Measurements from ENCODE around the gene ALOX12B. TPM values are rescaled to one million over a fixed set of nuclear protein-coding genes. Genes with fewer than 3 reads are reported as not detected.

The ALOX12B gene
- total and polyA plus RNA-seq, 2 experiments from 2014 or later: 0.16 to 1.4 TPM

GRCh38 chr17:8047769-8048110 lies 39.8 kb downstream of the ALOX12B start (continued):
- no peak for TF ChIP-seq ZNF462 (CRISPR knock-in tag; IDR thresholded peaks at IDR 0.05)

GRCh38 chr17:8046929-8047768 lies 40.4 kb downstream of the ALOX12B start:
- Histone ChIP-seq H3F3A (replicated peaks; ENCODE audit: low read depth) (no peaks in the 10 kb centered on the region), H3K4me1 (ENCODE audit: insufficient read depth) (no peaks in the 10 kb centered on the region), H3K36me3 (ENCODE audit: insufficient read depth) (no peaks in the 10 kb centered on the region), H2AFZ (no peak overlapping the region), H3K27ac (ENCODE audit: low read depth) (no peak overlapping the region), H3K79me2 (replicated peaks; ENCODE audit: insufficient read depth) (no peaks in the 10 kb centered on the region), H3K4me2 (no peak overlapping the region), H3K27me3 (ENCODE audit: insufficient read depth) (no peaks in the 10 kb centered on the region), H3K9me2 (ENCODE audit: insufficient read depth) (no peaks in the 10 kb centered on the region), H4K20me1 (replicated peaks; ENCODE audit: insufficient read depth) (no peaks in the 10 kb centered on the region), H3K4me3 (no peak overlapping the region)
- no peak overlapping the region for H3K27ac Mint-ChIP-seq
- H3K36me3 Mint-ChIP-seq (ENCODE audit: low read depth): no peaks in the 10 kb centered on the region
- DNase-seq (ENCODE audit: low spot score) (no peak), ATAC-seq (no peak)
- no peak overlapping the region for H3K4me3 Mint-ChIP-seq
- peaks cover 2% of the 10 kb centered on the region; the same call in 2 of the 3 replicates for H3K4me1 Mint-ChIP-seq
- peaks cover 2% of the 10 kb centered on the region for H3K27me3 Mint-ChIP-seq (ENCODE audit: insufficient read depth, low read depth, poor library complexity)
- no peaks in the 10 kb centered on the region for H3K9me3 Mint-ChIP-seq
- TF ChIP-seq ETS1 (IDR thresholded peaks at IDR 0.05) (no peak), CTCF (conservative IDR thresholded peaks at IDR 0.05; ENCODE audit: low read depth in 2 of 2) (no peak), ZNF114 (CRISPR knock-in tag; IDR thresholded peaks at IDR 0.05) (no peak), JUNB (IDR thresholded peaks at IDR 0.05; ENCODE audit: unreplicated experiment) (no peak), ZNF331 (CRISPR knock-in tag; IDR thresholded peaks at IDR 0.05; ENCODE audit: low read depth) (no peak), STAT1 (IDR thresholded peaks at IDR 0.05; ENCODE audit: unreplicated experiment) (no peak)

Measured in GM23338 (cell line).